Osteocyte (in vitro differentiated cells): ENCODE data around the gene ZNF428. TPM values are rescaled to one million over a fixed set of nuclear protein-coding genes. Genes with fewer than 3 reads are reported as not detected.

Experiments
- DNase-seq: peaks from one replicate; pipeline ENCODE4 v3.0.0; 2021; ENCODE audit warnings: mixed read lengths; ENCODE audit not compliant: unreplicated experiment; ENCODE audit errors: extremely low spot score
- H3K27ac Mint-ChIP-seq: one replicate; pipeline ENCODE4 v1.8.0; 2021; ENCODE audit warnings: mild to moderate bottlenecking, mixed read lengths; ENCODE audit not compliant: unreplicated experiment
- H3K27me3 Mint-ChIP-seq: one replicate; pipeline ENCODE4 v1.8.0; 2021; ENCODE audit warnings: mixed read lengths; ENCODE audit not compliant: unreplicated experiment
- H3K36me3 Mint-ChIP-seq: one replicate; pipeline ENCODE4 v1.8.0; 2021; ENCODE audit warnings: mixed read lengths; ENCODE audit not compliant: unreplicated experiment
- H3K4me1 Mint-ChIP-seq: one replicate; pipeline ENCODE4 v1.8.0; 2021; ENCODE audit warnings: mixed read lengths; ENCODE audit not compliant: unreplicated experiment
- H3K4me3 Mint-ChIP-seq: one replicate; pipeline ENCODE4 v1.8.0; 2021; ENCODE audit warnings: mild to moderate bottlenecking, moderate library complexity, mixed read lengths; ENCODE audit not compliant: unreplicated experiment
- H3K9me3 Mint-ChIP-seq: one replicate; pipeline ENCODE4 v1.8.0; 2021; ENCODE audit warnings: mixed read lengths; ENCODE audit not compliant: unreplicated experiment
- CTCF ChIP-seq: fragments of 200-600 bp; sonication (generic); IDR thresholded peaks from 2 replicates; pipeline ENCODE4 v1.5.0; 2021; ENCODE audit warnings: antibody characterized with exemption, mild to moderate bottlenecking, moderate library complexity
- total RNA-seq: library from RNA; stranded (reverse); gene quantifications from 2 replicates; pipeline ENCODE4 v1.2.1, GENCODE V29; 2021

ZNF428 gene
- total RNA-seq, 1 donor from 2014 or later: 74.1 TPM

- DNase-seq: no peak
- Mint-ChIP-seq H3K36me3 (no peaks in the 10 kb centered on the region), H3K27ac (no peak overlapping the region), H3K9me3 (no peaks in the 10 kb centered on the region), H3K4me1 (no peaks in the 10 kb centered on the region), H3K4me3 (no peak overlapping the region), H3K27me3 (no peaks in the 10 kb centered on the region)
- TF ChIP-seq CTCF: no peak
Observed at GRCh38 chr19:43625918-43626579, 6.6 kb upstream of the ZNF428 start.

- Mint-ChIP-seq H3K9me3 (no peaks in the 10 kb centered on the region), H3K4me3 (no peak overlapping the region), H3K27me3 (no peaks in the 10 kb centered on the region), H3K36me3 (no peaks in the 10 kb centered on the region), H3K27ac (no peak overlapping the region), H3K4me1 (peaks cover 8% of the 10 kb centered on the region)
- TF ChIP-seq CTCF: no peak
- DNase-seq: no peak
Observed at GRCh38 chr19:43624933-43625332, 5.5 kb upstream of the ZNF428 start.

GRCh38 chr19:43623889-43624670 lies 4.7 kb upstream of the ZNF428 start:
- H3K27ac Mint-ChIP-seq: no peak overlapping the region
- H3K36me3 Mint-ChIP-seq: no peaks in the 10 kb centered on the region
- no peaks in the 10 kb centered on the region for H3K9me3 Mint-ChIP-seq
- peaks cover 10% of the 10 kb centered on the region for H3K4me1 Mint-ChIP-seq
- no peaks in the 10 kb centered on the region for H3K27me3 Mint-ChIP-seq
- TF ChIP-seq CTCF: no peak
- no peak overlapping the region for H3K4me3 Mint-ChIP-seq
- DNase-seq: no peak

- DNase-seq: no peak
- peaks cover 14% of the 10 kb centered on the region for H3K4me1 Mint-ChIP-seq
- no peak for TF ChIP-seq CTCF
- H3K27me3 Mint-ChIP-seq: no peaks in the 10 kb centered on the region
- no peak overlapping the region for H3K4me3 Mint-ChIP-seq
- H3K9me3 Mint-ChIP-seq: no peaks in the 10 kb centered on the region
- no peaks in the 10 kb centered on the region for H3K36me3 Mint-ChIP-seq
- no peak overlapping the region for H3K27ac Mint-ChIP-seq
Observed at GRCh38 chr19:43622956-43623355, 3.5 kb upstream of the ZNF428 start.

- H3K4me3 Mint-ChIP-seq: no peak overlapping the region
- peaks cover 14% of the 10 kb centered on the region for H3K4me1 Mint-ChIP-seq
- no peak for TF ChIP-seq CTCF
- no peaks in the 10 kb centered on the region for H3K36me3 Mint-ChIP-seq
- no peaks in the 10 kb centered on the region for H3K9me3 Mint-ChIP-seq
- no peak overlapping the region for H3K27ac Mint-ChIP-seq
- DNase-seq: no peak
- H3K27me3 Mint-ChIP-seq: no peaks in the 10 kb centered on the region
Observed at GRCh38 chr19:43622070-43622469, 2.6 kb upstream of the ZNF428 start.
